Activated effector memory CD4-positive, alpha-beta T cell treated with anti-CD3 and anti-CD28 coated beads, Interleukin-2, amount 50 U/mL, for 16 hours (primary cell): ENCODE measurements around the gene BMPR1A.
"Not testable (repeated sequence)": the region's sequence is repeated elsewhere in the genome, so short reads cannot be mapped to it uniquely, and the experiment has no call there.

Experiments
- DNase-seq: peaks from one replicate; pipeline ENCODE4 v3.0.0-alpha.2; 2020

The BMPR1A gene

GRCh38 chr10:86898511-86898910 is 142.1 kb downstream of the BMPR1A start:
- no peak for DNase-seq

GRCh38 chr10:86899132-86899531 is 142.7 kb downstream of the BMPR1A start:
- DNase-seq, result no peak

- no peak for DNase-seq
Observed at GRCh38 chr10:86899670-86900276, 143.4 kb downstream of the BMPR1A start.

GRCh38 chr10:86900955-86901354 is 144.5 kb downstream of the BMPR1A start:
- no peak for DNase-seq

GRCh38 chr10:86904600-86904999 is 148.2 kb downstream of the BMPR1A start:
- no peak for DNase-seq

GRCh38 chr10:86905429-86905828 is 149.0 kb downstream of the BMPR1A start:
- no peak for DNase-seq

GRCh38 chr10:86914734-86915133 is 158.3 kb downstream of the BMPR1A start:
- DNase-seq, result no peak

- DNase-seq, result no peak
Observed at GRCh38 chr10:86918022-86918471, 161.6 kb downstream of the BMPR1A start.

- DNase-seq, result no peak
Observed at GRCh38 chr10:86922553-86922961, 166.1 kb downstream of the BMPR1A start.

GRCh38 chr10:86929468-86930380 is 173.3 kb downstream of the BMPR1A start:
- DNase-seq, result no peak

- no peak for DNase-seq
Observed at GRCh38 chr10:86931872-86932271, 175.5 kb downstream of the BMPR1A start.

- no peak for DNase-seq
Observed at GRCh38 chr10:86932674-86933073, 176.3 kb downstream of the BMPR1A start.

- not testable (repeated sequence) for DNase-seq
Observed at GRCh38 chr10:86934162-86934711, 177.8 kb downstream of the BMPR1A start.

- no peak for DNase-seq
Observed at GRCh38 chr10:86936661-86937501, 180.5 kb downstream of the BMPR1A start.

- no peak for DNase-seq
Observed at GRCh38 chr10:86937502-86938154, 181.2 kb downstream of the BMPR1A start.

GRCh38 chr10:86938260-86938659 is 181.8 kb downstream of the BMPR1A start:
- no peak for DNase-seq

- DNase-seq, result not testable (repeated sequence)
Observed at GRCh38 chr10:86940076-86940475, 183.7 kb downstream of the BMPR1A start.

GRCh38 chr10:86940677-86941076 is 184.3 kb downstream of the BMPR1A start:
- peak; percentile 49 for DNase-seq

- no peak for DNase-seq
Observed at GRCh38 chr10:86941426-86941825, 185.0 kb downstream of the BMPR1A start.

GRCh38 chr10:86941991-86942421 is 185.6 kb downstream of the BMPR1A start:
- no peak for DNase-seq

GRCh38 chr10:86942441-86943315 is 186.3 kb downstream of the BMPR1A start:
- no peak for DNase-seq
